H1 (cell line): ENCODE measurements around the gene FMOD. TPM values are rescaled to one million over a fixed set of nuclear protein-coding genes. Genes with fewer than 3 reads are reported as not detected.

ENCODE experiments used
- ASH2L ChIP-seq: fragments of 200-600, 300-600 bp; sonication (generic); IDR thresholded peaks from one replicate; pipeline ENCODE4 v1.7.1; 2017; ENCODE audit warnings: low read length
- CHD1 ChIP-seq: IDR thresholded peaks from 2 replicates; pipeline ENCODE4 v1.6.1; 2012; ENCODE audit warnings: low read depth, low read length, improper control_type of control experiment
- CREB1 ChIP-seq: IDR thresholded peaks from 2 replicates; pipeline ENCODE4 v1.6.1; 2012; ENCODE audit warnings: inconsistent platforms
- EGR1 ChIP-seq: IDR thresholded peaks from 2 replicates; pipeline ENCODE4 v1.6.1; 2011; ENCODE audit warnings: low read depth, low read length, borderline replicate concordance
- EP300 ChIP-seq, 2 experiments: IDR thresholded peaks; 1 replicate in 1 of 2; 2 replicates in 1 of 2; pipeline ENCODE4 v1.6.1; 2011 to 2012; ENCODE audit warnings: low read depth in 2 of 2, low read length in 2 of 2, mild to moderate bottlenecking in 2 of 2, borderline replicate concordance in 1 of 2, inconsistent platforms in 1 of 2, moderate library complexity in 1 of 2
- GABPA ChIP-seq: IDR thresholded peaks from 2 replicates; pipeline ENCODE4 v1.6.1; 2011; ENCODE audit warnings: mild to moderate bottlenecking, low read length, moderate library complexity, borderline replicate concordance; ENCODE audit not compliant: insufficient read depth
- HDAC2 ChIP-seq, 2 experiments: fragments of 300-600 bp in 1 of 2; sonication (generic) in 1 of 2; IDR thresholded peaks; 2 replicates each; pipeline ENCODE4 v1.6.1; 2011 to 2012; ENCODE audit warnings: low read depth in 2 of 2, low read length in 2 of 2, mild to moderate bottlenecking in 2 of 2, moderate library complexity in 2 of 2, borderline replicate concordance in 1 of 2, inconsistent platforms in 1 of 2
- KDM4A ChIP-seq: IDR thresholded peaks from one replicate; pipeline ENCODE4 v1.7.1; 2012; ENCODE audit warnings: low read depth, mild to moderate bottlenecking, moderate library complexity, low read length, inconsistent platforms; ENCODE audit not compliant: severe bottlenecking
- MAX ChIP-seq: IDR thresholded peaks from 2 replicates; pipeline ENCODE4 v1.6.1; 2012; ENCODE audit warnings: inconsistent platforms
- RAD21 ChIP-seq, 2 experiments: IDR thresholded peaks in 1 of 2; conservative IDR thresholded peaks in 1 of 2; 2 replicates each; pipeline ENCODE4 v1.6.1; 2011; ENCODE audit warnings: low read depth in 2 of 2, low read length in 2 of 2, improper control_type of control experiment in 1 of 2, inconsistent platforms in 1 of 2, mild to moderate bottlenecking in 1 of 2, moderate library complexity in 1 of 2
- SAP30 ChIP-seq: fragments of 300-600 bp; sonication (generic); IDR thresholded peaks from 2 replicates; pipeline ENCODE4 v1.7.1; 2012; ENCODE audit warnings: low read length, moderate library complexity, mild to moderate bottlenecking, inconsistent platforms; ENCODE audit not compliant: insufficient read depth, insufficient replicate concordance
- SIN3A ChIP-seq, 2 experiments: IDR thresholded peaks in 1 of 2; conservative IDR thresholded peaks in 1 of 2; 2 replicates each; pipeline ENCODE4 v1.6.1; 2011 to 2012; ENCODE audit warnings: low read length in 2 of 2, improper control_type of control experiment in 1 of 2, low read depth in 1 of 2, mild to moderate bottlenecking in 1 of 2
- SIX5 ChIP-seq: IDR thresholded peaks from 2 replicates; pipeline ENCODE4 v1.6.1; 2011; ENCODE audit warnings: mild to moderate bottlenecking, low read depth, low read length
- SP1 ChIP-seq: IDR thresholded peaks from 2 replicates; pipeline ENCODE4 v1.6.1; 2011; ENCODE audit warnings: low read depth, low read length
- SP4 ChIP-seq: IDR thresholded peaks from 2 replicates; pipeline ENCODE4 v1.6.1; 2012; ENCODE audit warnings: low read length, inconsistent platforms
- SUZ12 ChIP-seq: fragments of 200-600 bp; sonication (generic); IDR thresholded peaks from 2 replicates; pipeline ENCODE4 v1.6.1; 2012; ENCODE audit warnings: mild to moderate bottlenecking, inconsistent platforms, low read length, moderate library complexity, mixed read lengths
- TAF1 ChIP-seq: IDR thresholded peaks from 2 replicates; pipeline ENCODE4 v1.6.1; 2011; ENCODE audit warnings: mild to moderate bottlenecking, low read depth, low read length
- TCF12 ChIP-seq: IDR thresholded peaks from 2 replicates; pipeline ENCODE4 v1.6.1; 2011; ENCODE audit warnings: low read depth, mild to moderate bottlenecking, low read length
- YY1 ChIP-seq: IDR thresholded peaks from 2 replicates; pipeline ENCODE4 v1.6.1; 2011; ENCODE audit warnings: low read depth, mild to moderate bottlenecking, low read length
- ZNF274 ChIP-seq: IDR thresholded peaks from 2 replicates; pipeline ENCODE4 v1.7.0; 2012; ENCODE audit warnings: low read length, borderline replicate concordance; ENCODE audit errors: extremely low read depth
- polyA plus RNA-seq, 7 experiments: library from polyadenylated mRNA; depleted of rRNA in 3 of 7; stranded (reverse) in 5 of 7; unstranded in 2 of 7; fragments of >200 nt in 5 of 7; fragments of 200-250 nt in 2 of 7; gene quantifications; 1 replicate in 5 of 7; 2 replicates in 1 of 7; 4 replicates in 1 of 7; pipeline versions ENCODE4 v1.2.1 to v1.2.3, GENCODE V29; 2011 to 2013; ENCODE audit warnings: missing spikeins in 2 of 7, mixed read lengths in 2 of 7
- total RNA-seq: library from RNA; stranded (reverse); fragmentation: NEBNext Ultra II Directional; extraction: Animal tissue kit (Norgen Biotek cat#: 25700); gene quantifications from 2 replicates; pipeline ENCODE4 v1.2.1, GENCODE V29; 2021
- TF ChIP-seq, protein P1 (sequence below): IDR thresholded peaks from 2 replicates; pipeline ENCODE4 v1.6.1; 2012; ENCODE audit warnings: low read length, inconsistent platforms

The FMOD gene
- total and polyA plus RNA-seq, 2 of the 8 experiments (the other 6 are each of a cell fraction or from before 2014, with no cell fraction given): 0.17 to 0.32 TPM

DNA sequence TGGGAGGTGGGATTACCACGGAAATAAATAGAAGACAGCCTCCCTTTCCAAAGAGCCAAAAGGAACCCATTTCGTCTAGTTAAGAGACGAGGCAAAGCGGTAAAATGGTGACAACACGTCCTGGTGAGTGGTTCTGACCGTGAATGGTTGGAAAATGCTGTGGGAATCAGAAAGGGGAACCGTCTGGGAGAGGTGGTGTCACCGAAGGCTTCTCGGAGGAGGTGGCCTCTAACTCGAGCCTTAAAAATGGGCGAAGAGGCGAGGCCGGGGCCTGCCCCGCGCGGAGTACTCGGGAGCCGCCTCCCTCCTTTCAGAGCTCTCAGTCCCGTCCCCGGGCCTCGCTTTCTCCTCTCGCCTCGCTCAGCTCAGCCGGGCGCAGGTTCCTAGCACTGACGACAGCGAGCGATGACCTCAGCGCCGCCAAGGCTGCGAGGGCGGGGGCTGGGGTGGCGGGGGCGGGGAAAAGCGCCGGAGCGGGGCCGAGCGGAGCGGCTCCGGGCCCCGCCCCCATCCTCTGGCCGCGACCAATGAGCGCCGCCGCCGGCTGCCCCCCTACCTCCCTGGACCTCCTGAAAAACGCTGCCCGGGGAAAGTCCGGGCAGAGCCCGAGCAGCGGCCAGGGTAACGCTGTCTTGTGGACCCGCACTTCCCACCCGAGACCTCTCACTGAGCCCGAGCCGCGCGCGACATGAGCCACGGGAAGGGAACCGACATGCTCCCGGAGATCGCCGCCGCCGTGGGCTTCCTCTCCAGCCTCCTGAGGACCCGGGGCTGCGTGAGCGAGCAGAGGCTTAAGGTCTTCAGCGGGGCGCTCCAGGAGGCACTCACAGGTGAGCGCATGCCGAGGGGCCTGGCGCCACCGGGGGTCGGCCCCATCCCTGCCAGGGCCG is 45.8 kb downstream of the FMOD start, which contains the start of gene BTG2 (continued):
- TF ChIP-seq SP4 (no peak), CREB1 (peak; percentile 81), SIN3A (conservative IDR thresholded peaks at IDR 0.05 in 1 of 2, IDR thresholded peaks at IDR 0.05 in 1 of 2; ENCODE audit: low read depth in 1 of 2, low read length in 2 of 2) (no peak), YY1 (0 out of 2 replicates have a peak, but pooled peaks have one; percentile 19), SIX5 (no peak), EP300 (IDR thresholded peaks at IDR 0.05; ENCODE audit: borderline replicate concordance in 1 of 2, low read depth in 2 of 2, low read length in 2 of 2) (no peak), EGR1 (no peak), SUZ12 (no peak), RAD21 (IDR thresholded peaks at IDR 0.05 in 1 of 2, conservative IDR thresholded peaks at IDR 0.05 in 1 of 2; ENCODE audit: low read depth in 2 of 2, low read length in 2 of 2) (no peak), ZNF274 (no peak), SP1 (no peak), SAP30 (no peak), TCF12 (no peak), MAX (peak; percentile 17; the same call in 1 of the 2 replicates), TAF1 (peak; percentile 84), HDAC2 (IDR thresholded peaks at IDR 0.05; ENCODE audit: borderline replicate concordance in 1 of 2, low read depth in 2 of 2, low read length in 2 of 2) (no peak), ASH2L (peak; percentile 42), GABPA (no peak), KDM4A (peak; percentile 83), CHD1 (no peak)
- TF ChIP-seq, protein P1, sequence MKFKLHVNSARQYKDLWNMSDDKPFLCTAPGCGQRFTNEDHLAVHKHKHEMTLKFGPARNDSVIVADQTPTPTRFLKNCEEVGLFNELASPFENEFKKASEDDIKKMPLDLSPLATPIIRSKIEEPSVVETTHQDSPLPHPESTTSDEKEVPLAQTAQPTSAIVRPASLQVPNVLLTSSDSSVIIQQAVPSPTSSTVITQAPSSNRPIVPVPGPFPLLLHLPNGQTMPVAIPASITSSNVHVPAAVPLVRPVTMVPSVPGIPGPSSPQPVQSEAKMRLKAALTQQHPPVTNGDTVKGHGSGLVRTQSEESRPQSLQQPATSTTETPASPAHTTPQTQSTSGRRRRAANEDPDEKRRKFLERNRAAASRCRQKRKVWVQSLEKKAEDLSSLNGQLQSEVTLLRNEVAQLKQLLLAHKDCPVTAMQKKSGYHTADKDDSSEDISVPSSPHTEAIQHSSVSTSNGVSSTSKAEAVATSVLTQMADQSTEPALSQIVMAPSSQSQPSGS: peak; percentile 70; the same call in 1 of the 2 replicates
